ENCODE data around the gene PDE2A.
A peak's percentile ranks its signal among the peaks of the same experiment; 100 is the strongest.
"Not testable (repeated sequence)": the region's sequence is repeated elsewhere in the genome, so short reads cannot be mapped to it uniquely, and the experiment has no call there.

Gene PDE2A

DNA sequence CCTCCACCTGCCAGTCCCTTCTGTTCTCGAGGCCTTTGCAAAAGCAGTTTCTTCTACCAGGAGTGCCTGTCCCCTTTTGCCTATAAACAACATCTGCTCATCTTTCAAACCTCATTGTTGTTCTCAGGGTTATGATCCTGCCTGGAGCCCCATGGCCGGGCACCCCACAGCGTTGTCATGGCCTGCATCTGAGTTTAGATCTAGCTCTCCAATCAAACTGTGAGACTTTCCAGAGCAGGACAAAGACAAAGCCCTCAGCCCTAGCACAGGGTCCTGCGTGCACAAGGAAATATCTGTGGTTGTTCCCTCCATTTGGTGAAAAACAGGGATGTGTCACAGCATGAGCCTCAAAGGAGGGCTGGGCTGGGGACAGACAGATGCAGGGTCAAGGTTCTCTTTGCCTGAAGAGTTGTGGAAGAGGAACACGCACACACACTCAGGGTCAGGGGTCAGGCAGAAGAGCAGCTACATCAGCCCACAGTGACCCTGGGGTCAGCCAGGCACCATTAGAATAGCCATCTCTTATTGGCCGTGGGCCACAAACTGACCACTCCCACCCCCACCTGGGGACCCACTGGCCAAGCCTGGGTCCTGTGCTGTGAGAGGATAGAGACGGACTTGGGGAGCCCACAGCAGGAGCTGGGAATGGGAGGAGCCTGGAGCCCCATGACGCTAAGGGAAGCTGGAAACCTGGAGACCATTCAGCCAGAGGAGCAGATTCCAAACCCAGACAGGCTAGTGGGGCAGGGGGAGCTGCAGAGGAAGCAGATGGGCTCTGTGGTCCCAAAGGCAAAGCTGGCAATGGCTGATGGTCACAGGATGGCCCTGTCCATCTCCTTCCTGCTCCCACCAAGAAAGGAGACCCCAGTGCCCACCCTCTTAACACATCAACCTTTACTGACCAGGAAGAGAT lies 99.4 kb downstream of the PDE2A start:
- no peak for DNase-seq

DNA sequence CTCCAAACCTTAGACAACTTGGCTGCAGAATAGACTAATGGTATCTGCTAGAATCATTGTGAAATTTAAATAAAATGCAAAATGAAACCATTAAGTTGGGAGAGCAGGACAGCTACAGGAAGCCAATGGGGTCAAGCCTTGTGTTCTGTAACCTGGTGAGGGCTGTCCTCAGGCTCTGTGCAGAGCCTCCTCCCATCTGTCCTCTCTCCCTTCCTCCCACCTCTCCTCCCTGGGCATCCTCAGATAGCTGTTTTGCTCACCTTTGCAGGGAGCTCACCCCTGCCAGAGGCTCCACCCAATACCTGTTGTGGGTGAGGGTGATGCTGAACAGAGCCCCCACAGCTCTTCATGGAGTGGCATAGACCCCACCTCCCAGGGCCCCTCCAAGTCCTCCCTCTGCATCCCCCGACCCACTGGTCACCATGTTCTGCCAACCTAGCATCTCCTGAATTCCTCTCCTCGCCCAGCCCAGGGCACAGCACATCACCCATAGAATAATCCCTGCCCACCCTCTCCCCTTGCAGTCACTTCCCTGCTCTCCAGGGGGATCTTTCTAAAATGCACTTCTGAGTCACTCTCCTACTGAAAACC lies 100.3 kb downstream of the PDE2A start:
- no peak for DNase-seq

DNA sequence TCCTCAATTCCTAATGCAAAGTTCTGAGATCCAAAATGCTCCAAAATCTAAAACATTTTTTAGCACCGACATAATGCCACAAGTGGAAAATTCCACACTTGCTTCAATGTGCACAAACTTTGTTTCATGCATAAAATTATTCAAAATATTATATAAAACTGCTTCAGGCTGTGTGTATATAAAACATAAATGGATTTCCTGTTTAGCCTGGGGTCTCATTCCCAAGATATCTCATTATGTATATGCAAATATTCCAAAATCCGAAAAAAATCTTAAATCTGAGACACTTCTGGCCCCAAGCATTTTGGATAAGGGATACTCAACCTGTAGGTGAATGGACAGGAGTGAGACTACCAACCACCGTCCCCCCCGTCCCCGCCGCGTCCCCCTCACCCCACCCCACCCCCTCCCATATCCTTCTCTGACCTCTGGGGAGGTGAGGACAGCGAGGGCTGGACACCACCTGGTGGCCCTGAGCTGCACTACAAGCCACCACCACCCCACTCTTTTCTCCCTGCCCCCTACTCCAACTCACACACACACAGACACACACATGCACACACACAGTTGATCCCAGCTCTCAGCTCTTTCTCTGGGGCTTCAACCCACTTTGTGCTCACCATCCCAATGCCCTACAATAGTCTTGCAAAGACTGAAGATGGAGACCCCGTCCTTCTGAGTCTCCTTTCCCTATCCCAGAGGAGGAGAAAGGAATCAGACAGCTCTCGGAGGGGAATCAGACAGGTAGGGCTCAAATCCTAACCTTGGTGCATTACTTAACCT lies 101.0 kb downstream of the PDE2A start:
- DNase-seq: peak; percentile 23 to 31

DNA sequence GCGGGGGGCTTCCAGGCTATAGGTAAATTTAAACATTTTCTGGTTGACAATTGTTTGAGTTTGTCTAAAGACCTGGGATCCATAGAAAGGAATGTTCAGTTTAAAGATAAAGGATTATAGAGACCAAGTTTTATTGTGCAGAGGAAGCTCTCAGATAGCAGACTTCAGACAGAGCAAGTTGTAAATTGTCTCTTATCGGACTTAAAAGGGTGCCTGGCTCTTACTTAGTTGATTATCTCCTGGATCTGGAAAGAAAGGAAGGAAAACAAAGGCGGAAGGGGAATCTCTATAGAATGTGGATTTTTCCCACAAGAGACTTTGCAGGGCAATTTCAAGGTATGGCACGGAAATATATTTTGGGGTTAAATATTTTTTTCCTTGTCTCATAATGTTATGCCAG lies 101.7 kb downstream of the PDE2A start:
- DNase-seq: not testable (repeated sequence)

DNA sequence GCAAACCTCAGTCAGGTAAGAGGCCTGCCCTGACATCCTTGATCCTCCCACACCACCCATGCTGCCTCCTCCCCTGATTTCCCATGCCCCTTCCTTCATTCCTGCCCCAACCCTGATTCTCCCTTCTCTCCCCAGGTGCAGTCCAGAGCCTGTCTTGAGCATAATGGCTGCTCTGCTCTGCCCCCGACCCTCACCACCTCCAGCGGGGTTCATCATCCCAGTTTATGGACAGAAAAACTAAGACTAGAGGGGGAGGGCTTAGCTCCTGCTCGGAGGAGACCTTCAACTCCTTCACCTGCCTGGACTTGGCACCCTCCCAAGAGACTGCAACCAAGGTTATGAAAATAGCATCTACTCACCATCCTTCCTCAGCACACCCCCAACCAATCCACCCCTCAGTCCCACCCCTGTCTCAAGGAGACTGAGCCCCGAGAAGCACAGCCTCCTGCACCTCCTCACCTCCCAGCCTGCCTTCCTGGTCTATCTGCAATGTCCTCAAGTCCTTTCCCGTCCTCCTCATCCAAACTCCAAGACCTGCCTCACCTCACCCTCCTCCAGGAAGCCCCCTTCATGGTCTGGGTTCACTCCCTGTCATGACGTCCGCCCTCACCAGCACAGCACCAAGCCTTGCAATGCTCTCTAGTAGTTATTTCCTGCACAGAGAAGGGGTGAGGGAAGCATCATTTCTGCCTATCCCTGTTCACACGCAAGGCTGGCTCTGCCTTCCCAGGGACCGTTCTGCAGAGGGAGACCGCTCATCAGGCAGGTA lies 103.1 kb downstream of the PDE2A start:
- no peak for DNase-seq

DNA sequence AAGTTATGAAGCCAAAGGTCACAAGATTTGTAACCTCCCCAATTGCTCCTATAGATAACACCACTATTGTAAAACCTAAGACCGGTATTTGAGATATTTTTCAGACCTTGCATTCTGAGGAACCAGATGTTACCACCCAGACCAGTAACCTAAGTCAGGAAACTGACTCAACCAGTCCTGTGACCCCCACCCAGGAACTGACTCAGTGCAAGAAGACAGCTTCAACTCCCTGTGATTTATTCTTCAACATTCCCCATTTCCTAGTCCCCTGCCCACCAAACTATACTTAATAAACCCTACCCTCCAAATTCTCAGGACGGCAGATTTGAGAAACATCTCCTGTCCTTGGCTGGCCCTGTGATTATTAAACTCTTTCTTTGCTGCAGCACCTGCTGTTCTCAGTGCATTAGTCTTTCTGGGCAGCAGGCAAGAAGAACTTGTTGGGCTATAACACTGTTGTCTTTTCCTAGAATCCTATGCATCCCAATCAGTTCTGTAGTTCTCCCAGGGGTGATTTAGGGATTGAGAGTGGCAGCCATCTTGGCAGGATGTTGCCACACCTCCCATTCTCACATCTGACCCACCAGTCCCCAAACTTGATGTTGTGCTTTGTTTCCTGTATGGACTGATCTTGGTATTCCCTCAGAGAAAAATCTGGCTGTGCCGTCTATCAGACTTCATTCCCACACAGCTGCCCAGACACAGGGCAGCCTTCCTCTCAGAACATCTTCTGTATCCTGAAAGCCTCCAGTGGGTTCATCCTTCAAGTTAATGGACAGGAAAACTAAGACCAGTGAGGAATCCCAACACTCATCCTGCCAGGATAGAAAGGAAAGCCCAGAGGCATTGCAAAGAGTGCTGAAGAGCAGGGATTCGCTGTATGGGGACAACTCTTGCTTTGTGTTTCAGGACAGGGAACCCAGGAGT lies 104.0 kb downstream of the PDE2A start:
- no peak for DNase-seq

DNA sequence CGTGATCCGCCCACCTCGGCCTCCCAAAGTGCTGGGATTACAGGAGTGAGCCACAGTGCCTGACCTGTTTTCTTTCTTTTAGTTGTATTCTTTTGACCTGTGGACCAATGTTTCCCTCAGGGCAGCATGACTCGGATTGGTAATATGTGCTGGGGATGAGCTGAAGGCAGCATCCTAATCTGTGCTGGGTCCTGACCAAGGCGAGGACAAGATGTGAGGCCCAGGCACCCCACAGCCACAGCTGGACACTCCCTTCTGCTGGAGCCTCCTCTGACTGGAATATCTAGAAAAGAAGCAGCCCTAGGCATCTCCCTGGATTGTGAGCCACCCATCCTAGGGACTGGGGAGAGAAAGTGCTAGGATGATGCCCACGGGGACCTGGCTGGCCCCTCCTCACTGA lies 105.4 kb downstream of the PDE2A start:
- DNase-seq: no peak

DNA sequence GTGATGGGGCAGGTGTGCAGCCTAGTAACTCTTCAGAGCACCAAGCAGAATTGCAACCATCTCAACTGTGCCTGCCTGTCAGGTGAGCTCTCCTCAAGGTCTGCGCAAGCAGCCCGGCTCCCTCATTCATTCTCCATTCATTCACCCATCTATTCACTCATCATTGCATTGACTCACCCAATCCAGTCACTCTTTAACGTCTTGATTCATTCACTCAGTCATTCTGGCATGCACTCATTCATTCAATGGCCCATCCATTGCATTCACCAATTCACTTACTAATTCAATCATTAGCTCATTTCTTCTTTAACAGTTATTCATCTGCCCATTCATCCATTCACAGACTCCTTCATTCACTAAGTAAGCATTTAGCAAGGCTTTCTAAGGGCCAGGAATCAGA lies 111.8 kb downstream of the PDE2A start:
- DNase-seq: no peak

DNA sequence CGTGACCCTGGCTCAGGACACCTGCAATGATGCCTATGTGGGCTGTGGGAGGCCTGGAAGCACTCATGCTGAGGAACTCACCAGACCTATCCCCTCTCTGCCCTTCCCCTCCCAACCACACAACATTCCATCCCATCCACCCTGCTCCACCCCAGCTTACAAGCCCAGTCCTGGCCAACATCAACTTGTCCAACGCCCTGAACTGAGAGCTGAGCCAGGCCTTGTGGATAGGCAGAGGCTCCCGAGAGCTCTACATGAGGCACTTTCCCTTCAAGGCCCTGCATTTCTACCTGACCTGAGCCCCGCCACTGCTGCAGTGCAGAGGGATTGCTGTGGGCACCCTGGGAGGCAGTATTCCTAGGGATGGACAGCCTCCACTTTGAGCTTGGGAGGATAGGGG lies 112.4 kb downstream of the PDE2A start:
- no peak for DNase-seq

DNA sequence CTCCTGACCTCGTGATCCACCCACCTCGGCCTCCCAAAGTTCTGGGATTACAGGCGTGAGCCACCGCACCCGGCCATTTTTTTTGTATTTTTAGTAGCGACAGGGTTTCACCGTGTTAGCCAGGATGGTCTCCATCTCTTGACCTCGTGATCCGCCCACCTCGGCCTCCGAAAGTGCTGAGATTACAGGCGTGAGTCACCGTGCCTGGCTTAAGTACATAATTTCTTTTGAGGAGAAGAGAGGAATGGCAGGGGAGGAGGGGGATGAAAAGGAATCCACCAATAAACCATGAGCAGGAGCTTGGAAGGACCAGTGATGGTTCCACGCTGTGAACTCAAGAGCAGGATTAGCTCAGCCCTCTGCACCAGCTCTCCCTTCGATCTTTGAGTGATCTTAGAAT lies 113.4 kb downstream of the PDE2A start:
- DNase-seq: not testable (repeated sequence)

DNA sequence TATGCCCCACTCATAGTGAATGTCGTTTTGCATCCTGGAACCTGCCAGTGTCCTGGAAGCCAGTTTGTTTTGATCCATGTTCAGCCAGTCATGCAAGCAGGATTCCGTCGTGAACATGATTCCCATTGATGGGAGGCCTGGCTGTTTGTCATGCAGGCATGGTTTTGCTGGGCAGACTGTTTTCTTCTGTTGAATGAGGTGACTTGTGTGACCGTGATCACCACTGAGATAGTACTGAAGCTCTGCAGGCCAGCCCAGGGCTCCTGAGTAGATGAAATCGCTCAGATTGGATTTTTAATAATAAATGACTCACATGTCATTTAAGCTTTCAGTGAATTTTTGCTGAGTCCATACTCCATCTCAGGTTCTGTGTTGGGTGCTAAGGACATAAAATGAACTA lies 117.8 kb downstream of the PDE2A start:
- no peak for DNase-seq

DNA sequence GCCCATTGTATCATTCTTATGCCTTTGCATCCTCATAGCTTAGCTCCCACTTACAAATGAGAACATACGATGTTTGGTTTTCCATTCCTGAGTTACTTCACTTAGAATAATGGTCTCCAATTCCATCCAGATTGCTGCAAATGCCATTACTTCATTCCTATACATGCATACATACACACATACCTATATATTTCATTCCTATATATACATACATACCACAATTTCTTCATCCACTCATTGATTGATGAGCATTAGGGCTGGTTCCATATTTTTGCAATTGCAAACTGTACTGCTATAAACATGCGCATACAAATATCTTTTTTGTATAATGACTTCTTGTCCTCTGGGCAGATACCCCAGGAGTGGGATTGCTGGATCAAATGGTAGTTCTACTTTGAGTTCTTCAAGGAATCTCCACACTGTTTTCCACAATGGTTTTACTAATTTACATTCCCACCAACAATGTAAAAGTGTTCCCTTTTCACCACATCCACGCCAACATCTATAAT lies 119.2 kb downstream of the PDE2A start:
- DNase-seq: not testable (repeated sequence)

DNA sequence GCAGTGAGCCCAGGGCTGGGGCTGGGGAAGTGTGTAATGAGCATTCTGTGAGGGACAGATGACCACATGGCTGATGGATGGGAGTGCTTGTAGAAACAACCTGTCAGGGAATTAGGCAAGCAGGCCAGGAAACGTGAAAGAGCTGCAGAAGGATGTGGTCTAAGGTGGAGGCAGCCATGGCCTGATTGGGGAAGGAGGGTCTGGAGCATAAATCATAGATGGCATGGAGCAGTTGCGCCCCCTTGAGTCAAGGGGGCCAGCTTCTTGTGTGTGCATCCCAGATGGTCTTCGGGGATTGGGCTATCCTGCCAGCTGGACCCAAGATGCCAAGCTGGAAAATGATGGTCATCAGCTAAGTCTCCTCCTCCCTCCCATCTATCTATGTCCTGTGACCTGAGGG lies 120.5 kb downstream of the PDE2A start:
- DNase-seq: no peak

DNA sequence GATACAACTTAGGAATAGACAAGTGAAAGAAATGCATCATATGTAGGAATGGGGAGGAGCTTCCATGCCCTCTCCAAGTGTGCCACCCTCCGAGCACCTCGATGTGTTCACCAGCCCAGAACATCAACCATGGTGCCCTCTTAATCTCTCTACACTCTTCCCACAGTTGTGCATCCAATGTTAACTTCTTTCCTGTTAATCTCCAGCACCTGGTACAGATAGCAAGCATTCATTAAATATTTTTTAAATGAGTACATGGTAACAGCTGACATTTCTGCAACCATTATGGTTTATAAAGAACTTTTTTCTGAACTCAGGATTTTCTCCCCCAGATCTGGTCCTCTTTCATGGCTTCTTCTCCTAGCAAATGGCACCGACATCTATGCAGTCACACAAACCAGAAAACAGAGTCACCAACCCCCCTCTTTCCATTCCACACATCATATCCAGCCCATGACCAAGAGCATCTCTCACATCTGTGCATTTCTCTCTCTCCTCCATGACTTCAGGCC lies 121.8 kb downstream of the PDE2A start:
- no peak for DNase-seq

DNA sequence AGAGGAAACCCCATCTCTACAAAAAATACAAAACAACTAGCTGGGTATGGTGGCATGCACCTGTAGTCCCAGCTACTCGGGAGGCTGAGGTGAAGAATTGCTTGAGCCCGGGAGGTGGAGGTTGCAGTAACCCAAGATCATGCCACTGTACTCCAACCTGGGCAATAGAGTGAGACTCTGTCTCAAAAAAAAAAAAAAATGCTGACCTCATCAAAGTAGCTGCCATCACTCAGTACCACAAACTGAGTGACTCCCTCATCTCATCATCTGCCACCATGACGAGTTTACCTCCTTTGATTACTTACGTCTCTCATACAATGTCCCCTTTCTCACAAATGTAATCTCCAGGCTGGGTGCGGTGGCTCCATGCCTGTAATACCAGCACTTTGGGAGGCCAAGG lies 122.7 kb downstream of the PDE2A start:
- no peak for DNase-seq

DNA sequence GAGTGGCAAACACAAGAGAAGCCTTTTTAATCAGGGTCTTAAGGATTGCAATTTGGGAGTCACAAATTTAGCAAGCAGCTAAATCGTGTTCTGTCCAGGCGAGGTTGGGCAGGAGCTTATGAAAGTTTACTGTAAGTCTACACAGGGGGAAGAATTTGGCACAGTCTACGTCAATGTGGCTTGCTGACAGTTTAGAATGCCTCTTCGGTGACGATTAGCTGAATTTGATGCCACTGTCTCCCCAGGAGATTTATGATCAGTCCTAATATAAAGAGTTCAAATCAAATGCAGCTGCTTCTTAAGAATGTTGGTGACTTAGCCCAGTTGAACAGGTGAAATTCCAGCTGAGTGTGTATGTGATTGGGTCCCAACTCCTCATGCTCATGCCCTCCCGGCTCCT lies 125.8 kb downstream of the PDE2A start:
- no peak for DNase-seq

DNA sequence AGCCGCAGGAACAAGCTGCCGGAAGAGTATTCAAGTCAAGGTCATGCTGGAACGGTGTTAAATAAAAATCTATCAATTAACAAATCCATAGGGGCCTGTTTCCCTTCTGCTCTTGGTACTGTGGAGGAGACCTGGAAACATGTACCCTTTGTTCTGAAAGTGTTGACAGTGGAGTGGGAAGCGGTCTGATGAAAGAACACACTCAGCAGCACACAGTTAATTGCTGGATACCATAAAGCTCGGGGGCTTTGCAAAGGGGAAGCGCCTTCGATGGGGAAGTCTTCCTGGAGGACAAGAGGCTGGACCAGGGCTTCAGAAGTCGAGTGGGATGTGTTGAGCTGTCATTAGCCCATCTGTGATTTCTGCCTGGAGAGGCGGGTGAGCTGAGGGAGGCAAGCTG lies 127.4 kb downstream of the PDE2A start:
- DNase-seq: no peak

DNA sequence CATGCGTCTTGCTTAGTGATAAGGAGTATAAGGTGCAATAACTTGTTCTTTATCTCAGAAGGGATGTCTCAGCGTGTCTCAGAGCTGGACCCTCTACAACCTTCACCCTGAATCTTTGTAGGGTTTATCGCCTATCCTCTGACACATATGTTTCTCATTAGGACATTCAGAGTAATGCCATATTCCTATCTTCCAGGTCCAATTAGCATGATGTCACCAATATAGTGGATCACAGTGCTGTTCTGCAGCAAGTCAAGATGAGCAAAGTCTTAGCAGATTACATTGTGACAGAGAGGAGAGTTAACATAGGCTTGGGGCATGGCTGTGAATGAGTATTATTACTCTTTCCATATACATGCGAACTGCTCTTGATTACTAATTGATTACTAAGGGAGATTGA lies 129.6 kb downstream of the PDE2A start:
- no peak for DNase-seq

DNA sequence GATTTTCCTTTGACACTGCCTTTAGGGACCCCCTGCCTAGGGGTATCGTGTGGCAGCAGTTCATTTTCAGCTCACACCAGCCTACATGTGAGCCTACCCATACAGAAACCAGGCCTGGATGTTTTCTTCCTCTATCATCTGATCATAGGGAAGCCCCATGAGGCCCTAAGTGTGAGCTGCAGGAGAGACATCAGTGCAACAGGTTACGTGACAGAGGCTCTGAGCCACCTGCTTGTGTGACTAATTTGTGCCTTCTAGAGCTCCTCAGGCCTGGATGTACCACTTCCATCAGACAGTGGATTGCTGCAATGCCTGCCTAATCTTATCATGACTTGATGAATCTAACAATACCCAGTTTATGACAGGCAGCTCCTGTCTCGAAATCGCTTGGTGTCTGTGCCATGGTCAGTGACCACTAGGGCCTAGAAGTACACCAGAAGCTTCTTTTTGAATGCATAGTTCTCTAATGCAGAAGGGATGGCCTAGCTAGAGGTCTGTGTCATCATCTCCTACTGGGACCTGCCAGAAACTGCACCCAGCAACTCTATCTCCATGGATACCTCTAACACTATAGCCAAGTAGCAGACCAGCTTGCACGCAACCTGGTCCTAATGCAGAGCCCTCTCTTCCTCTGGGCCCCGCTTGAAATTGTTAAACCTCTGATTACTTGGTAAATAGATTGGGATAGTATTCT lies 130.2 kb downstream of the PDE2A start:
- no peak for DNase-seq

DNA sequence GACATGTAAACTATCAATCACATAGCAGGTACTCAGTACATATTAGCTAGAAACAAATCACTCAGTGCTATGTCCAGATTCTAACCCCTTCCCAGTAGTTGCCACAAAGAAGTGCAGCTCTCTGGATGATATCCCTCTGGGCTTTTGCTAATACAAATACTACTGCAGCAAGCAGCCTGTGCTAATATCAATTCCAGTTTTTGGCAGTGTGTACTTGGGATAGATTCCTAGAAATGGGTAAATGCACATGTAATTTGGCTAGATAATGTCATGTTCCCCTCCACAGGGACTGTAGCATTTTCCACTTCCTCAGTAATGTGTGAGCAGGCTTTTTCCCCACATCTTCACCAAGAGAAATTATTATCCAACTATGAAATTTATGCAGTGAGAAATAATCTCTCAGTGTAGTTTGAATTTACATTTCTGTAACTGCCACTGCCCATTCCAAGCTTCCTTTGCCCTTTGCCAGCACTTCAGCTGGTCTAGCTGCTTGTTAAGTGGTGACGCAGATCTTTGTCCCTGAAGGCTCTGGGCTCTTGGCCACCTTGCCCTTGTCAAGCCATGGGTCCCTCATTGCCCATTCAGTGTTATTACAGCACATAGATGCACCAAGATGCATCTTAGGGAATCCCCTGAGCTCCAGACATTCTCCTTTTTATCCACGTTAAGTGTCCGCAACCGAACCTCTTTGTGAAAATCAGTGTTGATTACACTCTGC lies 132.8 kb downstream of the PDE2A start:
- DNase-seq: no peak

Data from NCI-H2081 (cell line).